HepG2 (cell line): ENCODE results near the gene MACROD2. TPM values are rescaled to one million over a fixed set of nuclear protein-coding genes. Genes with fewer than 3 reads are reported as not detected.

ENCODE experiments used
- ATAC-seq: fragments of 200-7000 bp; cut with Tn5 transposase; 3 replicates; pipeline ENCODE4 v1.9.1; 2020; ENCODE audit warnings: mild to moderate bottlenecking, moderate library complexity
- BruUV-seq: library from RNA; stranded (reverse); fragments of 400-500 nt; replicated peaks from 2 replicates; lab custom pipeline; 2021; lab: Mats Ljungman, UMichigan
- CTCF ChIA-PET: fragments of 300-600 bp; formaldehyde crosslinking; extraction: SDS; loops from one replicate; lab custom pipeline; 2021; ENCODE audit warnings: low total read pairs, inconsistent platforms, low intra/inter-chr PET ratio; lab: Yijun Ruan, JAX
- POLR2A ChIA-PET: fragments of 350-600 bp; sonication (Branson Sonifier 250); formaldehyde crosslinking; loops from one replicate; lab custom pipeline; 2020; ENCODE audit warnings: antibody characterized with exemption, inconsistent platforms; lab: Yijun Ruan, JAX
- DNase-seq: peaks from one replicate; pipeline ENCODE4 v3.0.0-alpha.2; 2015; ENCODE audit warnings: low spot score
- FAIRE-seq: peaks from 3 replicates; lab custom pipeline; 2011; peaks lifted over from hg19 to GRCh38; lab: Jason Lieb, UNC
- H2AFZ ChIP-seq: one replicate; pipeline ENCODE4 v1.6.1; 2011; ENCODE audit warnings: low read length, inconsistent platforms
- H3K27ac ChIP-seq: fragments of 300-600 bp; 3 replicates; pipeline ENCODE4 v1.8.0; 2011; ENCODE audit warnings: mixed run types, mild to moderate bottlenecking, mixed read lengths, low read length, inconsistent platforms; ENCODE audit not compliant: insufficient read depth; ENCODE audit errors: extremely low read length
- H3K27me3 ChIP-seq, 2 experiments: fragments of 200-600 bp in 1 of 2; 2 replicates in 1 of 2; 3 replicates in 1 of 2; pipeline versions ENCODE4 v1.6.0 to v1.8.0; 2011; ENCODE audit warnings: low read length in 2 of 2, mild to moderate bottlenecking in 2 of 2, moderate library complexity in 2 of 2, inconsistent platforms in 1 of 2; ENCODE audit not compliant: insufficient read depth in 2 of 2, control insufficient read depth in 1 of 2
- H3K36me3 ChIP-seq, 2 experiments: fragments of 200-600 bp in 1 of 2; replicated peaks in 1 of 2; 2 replicates in 1 of 2; 3 replicates in 1 of 2; pipeline versions ENCODE4 v1.5.1 to v1.8.0; 2011; ENCODE audit warnings: low read length in 2 of 2, inconsistent platforms in 1 of 2; ENCODE audit not compliant: insufficient read depth in 2 of 2, control insufficient read depth in 1 of 2
- H3K4me1 ChIP-seq: 2 replicates; pipeline ENCODE4 v1.5.1; 2012; ENCODE audit warnings: low read length, inconsistent platforms; ENCODE audit not compliant: insufficient read depth
- H3K4me2 ChIP-seq: 2 replicates; pipeline ENCODE4 v1.6.0; 2011; ENCODE audit warnings: low read depth, low read length, inconsistent platforms
- H3K4me3 ChIP-seq, 3 experiments: fragments of 200-600 bp in 1 of 3; sonication (generic), shearing (Covaris generic) in 1 of 3; replicated peaks in 1 of 3; 2 replicates each; pipeline ENCODE4 v1.5.1; 2011 to 2016; ENCODE audit warnings: low read length in 3 of 3, inconsistent platforms in 2 of 3, low read depth in 2 of 3, mild to moderate bottlenecking in 2 of 3, control low read depth in 1 of 3, mixed read lengths in 1 of 3; ENCODE audit not compliant: insufficient read depth in 1 of 3
- H3K79me2 ChIP-seq: one replicate; pipeline ENCODE4 v1.6.1; 2011; ENCODE audit warnings: low read length, inconsistent platforms; ENCODE audit not compliant: insufficient read depth
- H3K9ac ChIP-seq: 2 replicates; pipeline ENCODE4 v1.6.0; 2011; ENCODE audit warnings: mild to moderate bottlenecking, low read depth, low read length, inconsistent platforms; ENCODE audit not compliant: insufficient read depth
- H3K9me3 ChIP-seq: 2 replicates; pipeline ENCODE4 v1.5.1; 2012; ENCODE audit warnings: mild to moderate bottlenecking, low read length
- H4K20me1 ChIP-seq: 2 replicates; pipeline ENCODE4 v1.6.0; 2011; ENCODE audit warnings: inconsistent platforms, mild to moderate bottlenecking, low read length, moderate library complexity; ENCODE audit not compliant: insufficient read depth
- BCL6 ChIP-seq: IDR thresholded peaks from 2 replicates; pipeline ENCODE4 v1.6.1; 2016; ENCODE audit warnings: missing genetic modification reagents, missing compliant biosample characterization
- HHEX ChIP-seq: IDR thresholded peaks from 2 replicates; pipeline ENCODE4 v1.6.1; 2016; ENCODE audit warnings: control low read depth
- HNRNPLL ChIP-seq: fragments of 200-400 bp; formaldehyde crosslinking; IDR thresholded peaks from 2 replicates; pipeline ENCODE4 v1.6.1; 2017; ENCODE audit warnings: mild to moderate bottlenecking, low read depth, low read length; ENCODE audit not compliant: poor library complexity, severe bottlenecking
- KDM4B ChIP-seq: sonication (generic); formaldehyde crosslinking; IDR thresholded peaks from 2 replicates; pipeline ENCODE4 v1.4.0; 2020; ENCODE audit warnings: missing genetic modification reagents
- LCORL ChIP-seq, 2 experiments: fragments of 450-650 bp in 1 of 2; sonication (generic) in 1 of 2; formaldehyde crosslinking in 1 of 2; IDR thresholded peaks; 2 replicates each; pipeline versions ENCODE4 v1.5.0 to v1.6.1; 2017 to 2020; ENCODE audit warnings: antibody characterized with exemption in 1 of 2, missing genetic modification reagents in 1 of 2
- NR2F1 ChIP-seq, 2 experiments: fragments of 450-650 bp in 1 of 2; formaldehyde crosslinking in 1 of 2; IDR thresholded peaks; 2 replicates each; pipeline versions ENCODE4 v1.5.0 to v1.6.1; 2016 to 2020; ENCODE audit warnings: mild to moderate bottlenecking in 1 of 2, missing compliant biosample characterization in 1 of 2, missing genetic modification reagents in 1 of 2, moderate library complexity in 1 of 2
- NR2F6 ChIP-seq, 2 experiments: IDR thresholded peaks; 2 replicates each; pipeline ENCODE4 v1.6.1; 2016; ENCODE audit warnings: antibody characterized with exemption in 1 of 2, mild to moderate bottlenecking in 1 of 2
- ONECUT2 ChIP-seq: sonication (generic); formaldehyde crosslinking; IDR thresholded peaks from 2 replicates; pipeline ENCODE4 v1.4.0; 2020; ENCODE audit warnings: missing genetic modification reagents
- RARA ChIP-seq: IDR thresholded peaks from 2 replicates; pipeline ENCODE4 v1.6.1; 2016; ENCODE audit warnings: missing genetic modification reagents, missing compliant biosample characterization
- RBM22 ChIP-seq: fragments of 200-400 bp; formaldehyde crosslinking; optimal IDR thresholded peaks from 2 replicates; pipeline ENCODE3; 2017; ENCODE audit warnings: mild to moderate bottlenecking, low read length, moderate library complexity
- RFX1 ChIP-seq: fragments of 450-650 bp; IDR thresholded peaks from 2 replicates; pipeline ENCODE4 v1.6.1; 2017
- SAP130 ChIP-seq: IDR thresholded peaks from 2 replicates; pipeline ENCODE4 v1.6.1; 2016; ENCODE audit warnings: low read depth
- SATB2 ChIP-seq: sonication (generic); formaldehyde crosslinking; IDR thresholded peaks from 2 replicates; pipeline ENCODE4 v1.5.0; 2020; ENCODE audit warnings: missing genetic modification reagents
- THRA ChIP-seq: sonication (generic); formaldehyde crosslinking; IDR thresholded peaks from 2 replicates; pipeline ENCODE4 v1.4.0; 2020; ENCODE audit warnings: missing genetic modification reagents, borderline replicate concordance
- ZNF264 ChIP-seq: sonication (generic); formaldehyde crosslinking; IDR thresholded peaks from 2 replicates; pipeline ENCODE4 v1.4.0; 2020; ENCODE audit warnings: missing genetic modification reagents
- ZNF569 ChIP-seq: sonication (generic); formaldehyde crosslinking; IDR thresholded peaks from 2 replicates; pipeline ENCODE4 v1.5.0; 2020; ENCODE audit warnings: mild to moderate bottlenecking, missing genetic modification reagents, moderate library complexity, borderline replicate concordance
- ZNF589 ChIP-seq: sonication (generic); formaldehyde crosslinking; conservative IDR thresholded peaks from 2 replicates; pipeline ENCODE4 v1.8.0; 2022; ENCODE audit warnings: mild to moderate bottlenecking, moderate library complexity, missing genetic modification reagents
- ZNF615 ChIP-seq: sonication (generic); formaldehyde crosslinking; IDR thresholded peaks from 2 replicates; pipeline ENCODE4 v1.5.0; 2020; ENCODE audit warnings: mild to moderate bottlenecking, missing genetic modification reagents, borderline replicate concordance
- ZNF644 ChIP-seq: IDR thresholded peaks from 2 replicates; pipeline ENCODE4 v1.6.1; 2016; ENCODE audit warnings: low read depth
- ZNF746 ChIP-seq: sonication (generic); formaldehyde crosslinking; IDR thresholded peaks from 2 replicates; pipeline ENCODE4 v1.8.0; 2022; ENCODE audit warnings: mild to moderate bottlenecking, missing genetic modification reagents
- WGBS: methylation state at CpG from one replicate; pipeline ENCODE4 v1.1.6; 2017; ENCODE audit warnings: low lambda C conversion rate; 5-methylcytosine and 5-hydroxymethylcytosine counted together
- in situ Hi-C: cut with HindIII; loops from 2 replicates; pipeline ENCODE4 v1.10.0; 2017; ENCODE audit warnings: low pct_unique_long_range_greater_than_20kb; ENCODE audit not compliant: extremely low pct_ligation_motif_present
- intact Hi-C: fragments of 100-400 bp; cut with micrococcal nuclease; formaldehyde crosslinking; loops from one replicate; pipeline ENCODE4 v1.10.0; 2022; ENCODE audit not compliant: unreplicated experiment
- polyA plus RNA-seq, 8 experiments: library from polyadenylated mRNA; depleted of rRNA in 3 of 8; stranded (reverse) in 7 of 8; unstranded in 1 of 8; fragments of >200 nt; fragmentation: Illumina TruSeq in 4 of 8; extraction: Trizol in 4 of 8; gene quantifications; 2 replicates each; pipeline versions ENCODE4 v1.2.1 to v1.2.3, GENCODE V29; 2011 to 2016; ENCODE audit warnings: low read depth in 4 of 8, missing spikeins in 1 of 8, mixed read lengths in 1 of 8; ENCODE audit not compliant: insufficient read depth in 1 of 8
- total RNA-seq, 5 experiments: library from RNA; depleted of rRNA; stranded (reverse); fragments of >200 nt; fragmentation: Illumina TruSeq; extraction: Trizol; gene quantifications; 2 replicates each; pipeline ENCODE4 v1.2.3, GENCODE V29; 2016; ENCODE audit warnings: low read depth in 1 of 5

The MACROD2 gene
- total and polyA plus RNA-seq, 2 of the 13 experiments (the other 11 are each of a cell fraction or from before 2014, with no cell fraction given) = 0.13 to 0.51 TPM

- H2AFZ ChIP-seq = no peak overlapping the region
- BruUV-seq = no TSS peak
- POLR2A ChIA-PET = no interaction called here
- H3K27ac ChIP-seq = no peak overlapping the region
- DNase-seq = no peak
- H3K36me3 ChIP-seq = no peaks in the 10 kb centered on the region
- FAIRE-seq = no peak
- H3K27me3 ChIP-seq = no peaks in the 10 kb centered on the region
- no peak for ATAC-seq
- no peaks in the 10 kb centered on the region for H3K79me2 ChIP-seq
- intact Hi-C loops = no loop called here
- no peak overlapping the region for H3K4me3 ChIP-seq
- H3K9ac ChIP-seq = no peak overlapping the region
- no peaks in the 10 kb centered on the region for H4K20me1 ChIP-seq
- CTCF ChIA-PET = no interaction called here
- H3K9me3 ChIP-seq = peaks cover 82% of the 10 kb centered on the region
- TF ChIP-seq RBM22 = no peak
- peak; percentile 85; the same call in 1 of the 2 replicates for TF ChIP-seq LCORL (IDR thresholded peaks at IDR 0.05)
- no peak for TF ChIP-seq LCORL (CRISPR knock-in tag; IDR thresholded peaks at IDR 0.05)
- in situ Hi-C loops = no loop called here
- H3K4me1 ChIP-seq = no peaks in the 10 kb centered on the region
- 64% methylated on average over 9 of the region's 9 CpGs for WGBS
- H3K4me2 ChIP-seq = no peak overlapping the region
These were observed 1451.1 kb downstream of the MACROD2 start for GRCh38 chr20:15446373-15446772.

GRCh38 chr20:15447549-15447948, 1452.2 kb downstream of the MACROD2 start:
- Histone ChIP-seq H4K20me1 (no peaks in the 10 kb centered on the region), H3K36me3 (no peaks in the 10 kb centered on the region), H2AFZ (no peak overlapping the region), H3K4me3 (no peak overlapping the region), H3K27ac (no peak overlapping the region), H3K9me3 (peaks cover 77% of the 10 kb centered on the region), H3K4me1 (no peaks in the 10 kb centered on the region), H3K27me3 (no peaks in the 10 kb centered on the region), H3K79me2 (no peaks in the 10 kb centered on the region), H3K4me2 (no peak overlapping the region), H3K9ac (no peak overlapping the region)
- in situ Hi-C loops (no loop called here), intact Hi-C loops (no loop called here)
- POLR2A ChIA-PET = no interaction called here
- BruUV-seq = no TSS peak
- CTCF ChIA-PET = no interaction called here
- ATAC-seq = peak; percentile 76
- no peak for DNase-seq
- WGBS = 10% methylated on average over 2 of the region's 2 CpGs
- no peak for FAIRE-seq
- TF ChIP-seq ZNF589 (CRISPR knock-in tag) (no peak), HHEX (no peak), RARA (CRISPR knock-in tag) (peak; percentile 69), ONECUT2 (CRISPR knock-in tag) (0 out of 2 replicates have a peak, but pooled peaks have one; percentile 28), KDM4B (CRISPR knock-in tag) (no peak), RFX1 (no peak), NR2F1 (CRISPR knock-in tag; IDR thresholded peaks at IDR 0.05) (peak; percentile 49 to 67; a peak in 2 of 4 replicates), THRA (CRISPR knock-in tag) (no peak), ZNF746 (CRISPR knock-in tag) (no peak), SAP130 (CRISPR knock-in tag) (no peak), ZNF264 (CRISPR knock-in tag) (no peak), NR2F6 (IDR thresholded peaks at IDR 0.05) (no peak), NR2F6 (CRISPR knock-in tag; IDR thresholded peaks at IDR 0.05) (0 out of 2 replicates have a peak, but pooled peaks have one; percentile 44), HNRNPLL (no peak), ZNF644 (peak; percentile 17; the same call in 1 of the 2 replicates), SATB2 (CRISPR knock-in tag) (no peak), ZNF569 (CRISPR knock-in tag) (no peak), ZNF615 (CRISPR knock-in tag) (no peak), BCL6 (peak; percentile 53; the same call in 1 of the 2 replicates)
